GM12864 (cell line): ENCODE results near the gene SREK1.

Experiments
- DNase-seq: peaks from one replicate; pipeline ENCODE4 v3.0.0-alpha.2; 2011; ENCODE audit warnings: low read depth
- H3K4me3 ChIP-seq: 2 replicates; pipeline ENCODE4 v1.5.1; 2011; ENCODE audit warnings: mild to moderate bottlenecking, low read depth, low read length, control low read depth
- TF ChIP-seq, protein P1 (sequence below): IDR thresholded peaks from 2 replicates; pipeline ENCODE4 v1.5.1; 2011; ENCODE audit warnings: low read depth, mild to moderate bottlenecking, moderate library complexity, low read length, control low read depth, inconsistent platforms; ENCODE audit errors: missing control alignments

The SREK1 gene

GRCh38 chr5:66197764-66198405, 53.8 kb downstream of the SREK1 start:
- no peak overlapping the region for H3K4me3 ChIP-seq
- TF ChIP-seq, protein P1, sequence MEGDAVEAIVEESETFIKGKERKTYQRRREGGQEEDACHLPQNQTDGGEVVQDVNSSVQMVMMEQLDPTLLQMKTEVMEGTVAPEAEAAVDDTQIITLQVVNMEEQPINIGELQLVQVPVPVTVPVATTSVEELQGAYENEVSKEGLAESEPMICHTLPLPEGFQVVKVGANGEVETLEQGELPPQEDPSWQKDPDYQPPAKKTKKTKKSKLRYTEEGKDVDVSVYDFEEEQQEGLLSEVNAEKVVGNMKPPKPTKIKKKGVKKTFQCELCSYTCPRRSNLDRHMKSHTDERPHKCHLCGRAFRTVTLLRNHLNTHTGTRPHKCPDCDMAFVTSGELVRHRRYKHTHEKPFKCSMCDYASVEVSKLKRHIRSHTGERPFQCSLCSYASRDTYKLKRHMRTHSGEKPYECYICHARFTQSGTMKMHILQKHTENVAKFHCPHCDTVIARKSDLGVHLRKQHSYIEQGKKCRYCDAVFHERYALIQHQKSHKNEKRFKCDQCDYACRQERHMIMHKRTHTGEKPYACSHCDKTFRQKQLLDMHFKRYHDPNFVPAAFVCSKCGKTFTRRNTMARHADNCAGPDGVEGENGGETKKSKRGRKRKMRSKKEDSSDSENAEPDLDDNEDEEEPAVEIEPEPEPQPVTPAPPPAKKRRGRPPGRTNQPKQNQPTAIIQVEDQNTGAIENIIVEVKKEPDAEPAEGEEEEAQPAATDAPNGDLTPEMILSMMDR = no peak
- DNase-seq = no peak

DNA sequence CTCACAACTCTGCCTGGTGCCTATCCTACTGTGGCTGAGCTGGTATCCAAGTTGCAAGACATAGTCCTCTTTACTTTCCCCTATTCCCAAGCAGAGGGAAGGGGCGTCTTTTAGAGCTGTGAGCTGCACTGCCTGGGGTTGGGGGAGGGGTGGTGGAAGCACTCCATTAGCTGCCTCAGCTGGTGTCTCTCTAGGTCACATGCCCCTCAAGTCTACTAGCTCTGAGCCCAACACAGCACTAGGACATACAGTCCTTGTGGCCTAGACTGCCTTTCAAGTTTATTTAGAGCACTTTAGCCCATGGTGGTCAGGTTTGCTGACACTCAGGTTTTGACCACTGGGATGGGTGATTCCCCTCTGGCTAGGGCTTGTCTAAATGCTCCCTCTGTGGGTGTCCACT, 54.7 kb downstream of the SREK1 start:
- no peak for DNase-seq
- no peak overlapping the region for H3K4me3 ChIP-seq
- TF ChIP-seq, protein P1 = no peak

GRCh38 chr5:66203531-66203930, 59.4 kb downstream of the SREK1 start:
- no peak overlapping the region for H3K4me3 ChIP-seq
- TF ChIP-seq, protein P1 = no peak
- no peak for DNase-seq

DNA sequence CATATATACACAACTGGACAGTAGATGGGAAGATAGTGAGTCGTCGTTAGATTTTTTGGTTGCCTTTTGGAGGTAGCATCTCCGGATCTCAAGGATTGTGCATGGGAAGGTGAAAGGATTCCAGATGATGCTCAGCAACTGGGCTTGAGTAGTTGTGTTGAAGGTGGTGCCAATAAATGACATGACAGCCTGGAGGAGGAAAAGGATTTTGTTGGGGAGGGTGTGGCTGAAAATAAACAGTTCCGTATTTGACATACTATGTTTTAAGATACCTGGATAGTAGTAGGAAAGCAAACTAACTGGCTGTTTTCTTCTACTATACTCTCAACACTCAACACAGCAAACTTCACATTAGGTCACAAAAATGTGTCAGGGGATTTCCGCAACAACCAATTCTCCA, 62.4 kb downstream of the SREK1 start:
- H3K4me3 ChIP-seq = no peak overlapping the region
- TF ChIP-seq, protein P1 = no peak
- no peak for DNase-seq

DNA sequence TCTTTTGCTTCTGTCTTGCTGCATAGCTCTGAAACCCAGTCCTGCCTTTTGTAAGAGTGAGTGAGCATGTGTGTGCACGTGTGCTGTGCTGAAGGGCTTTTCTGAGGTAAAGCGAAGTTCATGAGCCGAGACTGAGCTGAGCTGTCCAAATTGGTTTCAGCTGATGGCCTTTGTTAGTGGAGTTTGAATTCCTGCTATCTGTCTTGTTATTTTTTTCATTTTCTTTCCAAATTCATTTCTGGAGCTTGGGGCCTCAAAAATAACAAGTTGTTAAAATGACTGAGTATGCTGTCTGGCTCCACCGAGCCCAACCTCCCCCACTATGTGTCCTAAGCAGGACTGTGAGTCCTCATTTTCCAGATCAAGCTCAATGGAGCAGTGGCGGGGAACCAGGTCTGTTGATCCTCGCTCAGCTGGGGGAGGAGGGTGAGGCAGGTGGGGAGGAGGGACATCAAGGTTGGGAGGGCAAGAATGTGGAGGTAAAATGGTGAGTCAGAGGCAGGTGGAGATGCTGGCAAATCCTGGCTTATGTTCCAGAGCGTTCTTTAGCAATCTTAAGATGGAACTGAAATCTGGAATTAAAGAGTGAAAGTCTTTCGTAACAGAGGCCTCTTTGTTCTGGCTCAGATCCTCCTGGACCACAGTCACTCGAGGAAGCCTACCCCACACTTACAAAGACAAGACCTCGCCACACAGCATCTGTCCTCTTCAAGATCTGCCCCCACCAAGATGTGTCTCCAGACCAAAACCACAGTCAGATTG, 63.9 kb downstream of the SREK1 start:
- TF ChIP-seq, protein P1 = no peak
- H3K4me3 ChIP-seq = no peak overlapping the region
- no peak for DNase-seq

GRCh38 chr5:66209350-66209749, 65.2 kb downstream of the SREK1 start:
- H3K4me3 ChIP-seq = no peak overlapping the region
- DNase-seq = no peak
- TF ChIP-seq, protein P1 = peak; percentile 25

DNA sequence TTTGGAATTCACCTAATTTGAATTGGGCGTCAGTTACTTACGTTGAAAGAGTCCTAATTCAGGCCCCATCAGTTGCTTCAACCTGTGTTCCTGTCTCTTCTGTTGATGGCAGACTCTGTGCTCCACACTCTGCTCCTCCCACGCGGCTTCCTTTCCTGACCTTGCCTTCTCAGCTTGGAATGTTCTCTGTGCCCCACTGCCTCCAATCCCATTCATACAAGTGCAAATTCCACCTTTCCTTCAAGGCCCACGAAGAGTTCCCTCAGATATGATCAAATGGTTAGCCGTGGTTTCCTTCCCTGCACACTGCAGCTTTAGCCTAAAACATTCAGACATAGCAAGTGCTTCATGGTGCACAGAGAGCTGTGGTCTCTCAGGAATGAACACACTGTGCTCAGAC, 65.7 kb downstream of the SREK1 start:
- DNase-seq = no peak
- TF ChIP-seq, protein P1 = no peak
- no peak overlapping the region for H3K4me3 ChIP-seq
